K562 (cell line): ENCODE measurements around the gene HOXD13. TPM values are rescaled to one million over a fixed set of nuclear protein-coding genes. Genes with fewer than 3 reads are reported as not detected.

Experiments
- ARID1B ChIP-seq: fragments of 450-650 bp; IDR thresholded peaks from 2 replicates; pipeline ENCODE4 v1.6.1; 2016; ENCODE audit warnings: antibody characterized with exemption, mild to moderate bottlenecking, inconsistent platforms
- ARID2 ChIP-seq: fragments of 450-650 bp; IDR thresholded peaks from 2 replicates; pipeline ENCODE4 v1.6.1; 2017; ENCODE audit warnings: antibody characterized with exemption, mild to moderate bottlenecking
- CEBPB ChIP-seq: fragments of 450-650 bp; IDR thresholded peaks from 2 replicates; pipeline ENCODE4 v1.6.1; 2016; ENCODE audit warnings: missing genetic modification characterization, missing compliant biosample characterization
- HMGN3 ChIP-seq: IDR thresholded peaks from 2 replicates; pipeline ENCODE4 v1.6.1; 2011; ENCODE audit warnings: borderline replicate concordance, low read depth, mild to moderate bottlenecking, mixed read lengths, low read length; ENCODE audit not compliant: insufficient read length; ENCODE audit errors: extremely low read depth
- MCM2 ChIP-seq: fragments of 450-650 bp; IDR thresholded peaks from 2 replicates; pipeline ENCODE4 v1.6.1; 2017; ENCODE audit warnings: low read depth, mild to moderate bottlenecking
- PCBP2 ChIP-seq: fragments of 200-400 bp; formaldehyde crosslinking; IDR thresholded peaks from 2 replicates; pipeline ENCODE4 v1.6.1; 2018; ENCODE audit warnings: low read length, low read depth, mild to moderate bottlenecking, moderate library complexity; ENCODE audit not compliant: poor library complexity, severe bottlenecking
- RAD21 ChIP-seq, 2 experiments: fragments of 250-450 bp in 1 of 2; fragments of 450-650 bp in 1 of 2; sonication (Bioruptor Pico) in 1 of 2; formaldehyde crosslinking in 1 of 2; IDR thresholded peaks in 1 of 2; conservative IDR thresholded peaks in 1 of 2; 2 replicates each; pipeline versions ENCODE4 v1.4.0 to v1.8.0; 2020 to 2022; ENCODE audit warnings: mild to moderate bottlenecking in 2 of 2, moderate library complexity in 1 of 2
- VEZF1 ChIP-seq: fragments of 200-800 bp; sonication (Bioruptor generic); IDR thresholded peaks from 2 replicates; pipeline ENCODE4 v1.6.1; 2017; ENCODE audit warnings: missing genetic modification characterization, missing compliant biosample characterization
- YY1 ChIP-seq, 3 experiments: IDR thresholded peaks; 2 replicates each; pipeline ENCODE4 v1.6.1; 2011; ENCODE audit warnings: low read length in 2 of 3, mild to moderate bottlenecking in 2 of 3, moderate library complexity in 2 of 3, borderline replicate concordance in 1 of 3, control low read depth in 1 of 3, low read depth in 1 of 3; ENCODE audit not compliant: insufficient read depth in 3 of 3, insufficient replicate concordance in 2 of 3, control insufficient read depth in 1 of 3, insufficient read length in 1 of 3; ENCODE audit errors: extremely low read depth in 1 of 3
- ZNF212 ChIP-seq: fragments of 450-650 bp; formaldehyde crosslinking; IDR thresholded peaks from 2 replicates; pipeline ENCODE4 v1.4.0; 2020; ENCODE audit warnings: mild to moderate bottlenecking
- ZNF696 ChIP-seq: fragments of 250-450 bp; sonication (Bioruptor Pico); conservative IDR thresholded peaks from 2 replicates; pipeline ENCODE4 v1.4.0; 2020; ENCODE audit warnings: mild to moderate bottlenecking, moderate library complexity
- ZNF766 ChIP-seq: fragments of 200-800 bp; sonication (Bioruptor generic); conservative IDR thresholded peaks from 2 replicates; pipeline ENCODE4 v1.6.1; 2016; ENCODE audit warnings: missing genetic modification characterization, missing compliant biosample characterization
- polyA plus RNA-seq, 8 experiments: library from polyadenylated mRNA; depleted of rRNA in 4 of 8; stranded (reverse) in 5 of 8; unstranded in 3 of 8; fragments of >200 nt; fragmentation: Nextera tagmentation in 2 of 8; fragmentation: Illumina TruSeq in 1 of 8; extraction: Ambion mirVana in 2 of 8; extraction: Trizol in 1 of 8; gene quantifications; 2 replicates each; pipeline versions ENCODE4 v1.2.1 to v1.2.3, GENCODE V29; 2011 to 2014; ENCODE audit warnings: inconsistent platforms in 1 of 8, missing spikeins in 1 of 8
- total RNA-seq, 7 experiments: library from RNA; depleted of rRNA in 6 of 7; stranded (reverse); fragments of >200 nt in 6 of 7; fragmentation: Illumina TruSeq in 2 of 7; extraction: Trizol in 2 of 7; gene quantifications; 2 replicates each; pipeline versions ENCODE4 v1.2.1 to v1.2.3, GENCODE V29; 2011 to 2021; ENCODE audit warnings: low replicate concordance in 1 of 7
- TF ChIP-seq, protein P1 (sequence below): sonication (generic); formaldehyde crosslinking; IDR thresholded peaks from 2 replicates; pipeline ENCODE4 v1.8.1; 2023; ENCODE audit warnings: mild to moderate bottlenecking, missing genetic modification reagents

Gene HOXD13
- total and polyA plus RNA-seq, 9 of the 15 experiments (the other 6 are each of a cell fraction or from before 2014, with no cell fraction given): 0.03 to 0.04 TPM; not detected in 7

DNA sequence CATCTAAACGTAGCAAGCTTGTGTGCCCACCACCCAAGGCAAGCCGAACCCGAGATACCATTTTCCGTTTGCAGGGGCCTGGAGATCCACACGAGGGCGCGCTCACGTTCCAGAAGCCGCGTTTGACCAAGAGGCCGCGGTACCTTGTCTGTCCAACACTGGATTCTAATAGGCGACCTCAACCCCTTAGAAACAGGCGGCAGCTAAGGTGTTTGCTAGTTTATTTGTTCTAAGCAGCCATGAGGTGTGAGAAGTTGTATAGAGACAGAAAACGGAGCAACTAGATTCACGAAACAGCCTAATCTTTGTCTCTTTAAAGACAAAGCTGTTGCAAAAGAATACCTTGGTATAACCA is 18.8 kb downstream of the HOXD13 start (continued):
- TF ChIP-seq, protein P1, sequence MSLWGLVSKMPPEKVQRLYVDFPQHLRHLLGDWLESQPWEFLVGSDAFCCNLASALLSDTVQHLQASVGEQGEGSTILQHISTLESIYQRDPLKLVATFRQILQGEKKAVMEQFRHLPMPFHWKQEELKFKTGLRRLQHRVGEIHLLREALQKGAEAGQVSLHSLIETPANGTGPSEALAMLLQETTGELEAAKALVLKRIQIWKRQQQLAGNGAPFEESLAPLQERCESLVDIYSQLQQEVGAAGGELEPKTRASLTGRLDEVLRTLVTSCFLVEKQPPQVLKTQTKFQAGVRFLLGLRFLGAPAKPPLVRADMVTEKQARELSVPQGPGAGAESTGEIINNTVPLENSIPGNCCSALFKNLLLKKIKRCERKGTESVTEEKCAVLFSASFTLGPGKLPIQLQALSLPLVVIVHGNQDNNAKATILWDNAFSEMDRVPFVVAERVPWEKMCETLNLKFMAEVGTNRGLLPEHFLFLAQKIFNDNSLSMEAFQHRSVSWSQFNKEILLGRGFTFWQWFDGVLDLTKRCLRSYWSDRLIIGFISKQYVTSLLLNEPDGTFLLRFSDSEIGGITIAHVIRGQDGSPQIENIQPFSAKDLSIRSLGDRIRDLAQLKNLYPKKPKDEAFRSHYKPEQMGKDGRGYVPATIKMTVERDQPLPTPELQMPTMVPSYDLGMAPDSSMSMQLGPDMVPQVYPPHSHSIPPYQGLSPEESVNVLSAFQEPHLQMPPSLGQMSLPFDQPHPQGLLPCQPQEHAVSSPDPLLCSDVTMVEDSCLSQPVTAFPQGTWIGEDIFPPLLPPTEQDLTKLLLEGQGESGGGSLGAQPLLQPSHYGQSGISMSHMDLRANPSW (CRISPR knock-in tag): no peak
- TF ChIP-seq ARID1B (no peak), PCBP2 (no peak), YY1 (IDR thresholded peaks at IDR 0.05; ENCODE audit: borderline replicate concordance in 1 of 3, control insufficient read depth in 1 of 3, extremely low read depth in 1 of 3, insufficient read depth in 3 of 3, insufficient read length in 1 of 3, insufficient replicate concordance in 2 of 3, low read depth in 1 of 3, low read length in 2 of 3) (peak in 1 of 3 experiments; percentile 10), HMGN3 (no peak), ZNF766 (no peak), ZNF696 (CRISPR knock-in tag) (no peak), ZNF212 (no peak), CEBPB (tag) (no peak), MCM2 (no peak), RAD21 (CRISPR knock-in tag; conservative IDR thresholded peaks at IDR 0.05 in 1 of 2, IDR thresholded peaks at IDR 0.05 in 1 of 2) (peak; percentile 37 to 63), VEZF1 (CRISPR knock-in tag) (no peak), ARID2 (no peak)
